CD4-positive, alpha-beta T cell treated with Interleukin-2 at 100 ng/mL for 4 hours (primary cell): ENCODE measurements around the gene TTYH1.
A peak's percentile ranks its signal among the peaks of the same experiment; 100 is the strongest.

Source experiments
- DNase-seq: peaks from one replicate; pipeline ENCODE4 v3.0.0-alpha.2; 2020; ENCODE audit warnings: low spot score

The TTYH1 gene

GRCh38 chr19:54392105-54392504 is 23.2 kb upstream of the TTYH1 start:
- DNase-seq, result no peak

- DNase-seq, result no peak
Observed at GRCh38 chr19:54393381-54393780, 21.9 kb upstream of the TTYH1 start.

- DNase-seq, result no peak
Observed at GRCh38 chr19:54395685-54396084, 19.6 kb upstream of the TTYH1 start.

GRCh38 chr19:54399189-54399588 is 16.1 kb upstream of the TTYH1 start:
- no peak for DNase-seq

GRCh38 chr19:54400913-54401312 is 14.4 kb upstream of the TTYH1 start:
- DNase-seq, result no peak

GRCh38 chr19:54403054-54403453 is 12.2 kb upstream of the TTYH1 start:
- DNase-seq, result no peak

GRCh38 chr19:54405628-54406027 is 9.6 kb upstream of the TTYH1 start:
- DNase-seq, result no peak

GRCh38 chr19:54407780-54408179 is 7.5 kb upstream of the TTYH1 start:
- DNase-seq, result no peak

GRCh38 chr19:54408456-54409026 is 6.7 kb upstream of the TTYH1 start:
- no peak for DNase-seq

- no peak for DNase-seq
Observed at GRCh38 chr19:54411033-54411432, 4.2 kb upstream of the TTYH1 start.

GRCh38 chr19:54412877-54413276 is 2.4 kb upstream of the TTYH1 start:
- DNase-seq, result no peak

- DNase-seq, result no peak
Observed at GRCh38 chr19:54414156-54414555, 1.1 kb upstream of the TTYH1 start.

- DNase-seq, result no peak
Observed at GRCh38 chr19:54415901-54416673, 823 bp downstream of the TTYH1 start.

GRCh38 chr19:54416695-54417491 is 1.6 kb downstream of the TTYH1 start:
- no peak for DNase-seq

GRCh38 chr19:54418030-54418929 is 3.0 kb downstream of the TTYH1 start:
- peak; percentile 12 for DNase-seq

GRCh38 chr19:54418930-54419800 is 3.9 kb downstream of the TTYH1 start:
- DNase-seq, result no peak

GRCh38 chr19:54420068-54420382 is 4.8 kb downstream of the TTYH1 start:
- DNase-seq, result no peak

- DNase-seq, result no peak
Observed at GRCh38 chr19:54420383-54421168, 5.3 kb downstream of the TTYH1 start.

- DNase-seq, result no peak
Observed at GRCh38 chr19:54421169-54421516, 5.9 kb downstream of the TTYH1 start.

- no peak for DNase-seq
Observed at GRCh38 chr19:54421521-54421920, 6.3 kb downstream of the TTYH1 start.

GRCh38 chr19:54422136-54422535 is 6.9 kb downstream of the TTYH1 start:
- no peak for DNase-seq
